Measurements from ENCODE around the gene N4BP3. TPM values are rescaled to one million over a fixed set of nuclear protein-coding genes. Genes with fewer than 3 reads are reported as not detected.

N4BP3 gene
- total and polyA plus RNA-seq, 2 of the 13 experiments (the other 11 are each of a cell fraction or from before 2014, with no cell fraction given) = 0.13 TPM; not detected in 1

DNA sequence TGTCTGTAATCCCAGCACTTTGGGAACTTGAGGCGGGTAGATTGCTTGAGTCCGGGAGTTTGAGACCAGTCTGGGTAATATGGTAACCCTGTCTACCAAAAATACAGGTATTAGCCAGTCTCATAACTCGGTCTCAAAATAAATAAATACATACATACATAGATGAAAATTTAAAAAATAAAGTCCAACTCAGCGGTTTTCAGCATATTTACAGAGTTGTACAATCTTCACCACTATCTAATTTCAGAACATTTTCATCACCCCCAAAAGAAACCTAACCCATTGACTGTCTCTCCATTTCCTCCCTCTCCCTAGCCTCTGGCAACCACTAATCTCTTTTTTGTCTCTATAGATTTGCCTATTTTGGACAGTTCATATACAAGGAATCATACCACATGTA, 28.2 kb downstream of the N4BP3 start:
- ChIA-PET CTCF (ENCODE audit: low intra/inter-chr PET ratio, low total read pairs) (no interaction called here), POLR2A (interaction anchor here (1.1 kb wide), 1 partner anchor 12 kb away, joined by 4 read pairs; the partner anchor contains the start of gene NHP2)
- ATAC-seq (no peak), DNase-seq (ENCODE audit: low spot score) (no peak), FAIRE-seq (no peak)
- peaks cover 15 to 31% of the 10 kb centered on the region in 2 experiments for H3K36me3 ChIP-seq (replicated peaks in 1 of 2; ENCODE audit: control insufficient read depth in 1 of 2, insufficient read depth in 2 of 2, low read length in 2 of 2)
- H3K27me3 ChIP-seq (ENCODE audit: control insufficient read depth in 1 of 2, insufficient read depth in 2 of 2, low read length in 2 of 2) = no peaks in the 10 kb centered on the region
- 97% methylated on average over 4 of the region's 4 CpGs for WGBS (ENCODE audit: low lambda C conversion rate)
- no peak overlapping the region for H3K27ac ChIP-seq (ENCODE audit: extremely low read length, insufficient read depth, low read length)
- peaks cover 3% of the 10 kb centered on the region; the same call in 1 of the 2 replicates for H4K20me1 ChIP-seq (ENCODE audit: insufficient read depth, low read length)
- no peak overlapping the region for H3K9ac ChIP-seq (ENCODE audit: insufficient read depth, low read depth, low read length)
- TF ChIP-seq PATZ1 (CRISPR knock-in tag; IDR thresholded peaks at IDR 0.05) (no peak), ASH2L (IDR thresholded peaks at IDR 0.05; ENCODE audit: insufficient read length, low read depth, low read length) (no peak), ZNF12 (CRISPR knock-in tag; IDR thresholded peaks at IDR 0.05) (no peak), ZNF749 (CRISPR knock-in tag; IDR thresholded peaks at IDR 0.05; ENCODE audit: borderline replicate concordance) (no peak)
- TF ChIP-seq, protein P1, sequence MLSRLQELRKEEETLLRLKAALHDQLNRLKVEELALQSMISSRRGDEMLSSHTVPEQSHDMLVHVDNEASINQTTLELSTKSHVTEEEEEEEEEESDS (CRISPR knock-in tag; IDR thresholded peaks at IDR 0.05; ENCODE audit: borderline replicate concordance) = no peak
- no TSS peak for BruUV-seq (replicated peaks)
- intact Hi-C loops (cut with micrococcal nuclease; ENCODE audit: unreplicated experiment) (no loop called here), in situ Hi-C loops (cut with HindIII; ENCODE audit: extremely low pct_ligation_motif_present, low pct_unique_long_range_greater_than_20kb) (no loop called here)
- H2AFZ ChIP-seq (ENCODE audit: low read length) = no peak overlapping the region
- H3K79me2 ChIP-seq (ENCODE audit: insufficient read depth, low read length) = no peaks in the 10 kb centered on the region
- H3K4me1 ChIP-seq (ENCODE audit: insufficient read depth, low read length) = no peaks in the 10 kb centered on the region
- H3K4me2 ChIP-seq (ENCODE audit: low read depth, low read length) = no peak overlapping the region
- H3K4me3 ChIP-seq (replicated peaks in 1 of 3; ENCODE audit: insufficient read depth in 1 of 3, low read depth in 2 of 3, low read length in 3 of 3) = no peak overlapping the region
- H3K9me3 ChIP-seq (ENCODE audit: low read length) = no peaks in the 10 kb centered on the region

GRCh38 chr5:178142642-178143041, 29.3 kb downstream of the N4BP3 start:
- in situ Hi-C loops (cut with HindIII; ENCODE audit: extremely low pct_ligation_motif_present, low pct_unique_long_range_greater_than_20kb) = no loop called here
- Histone ChIP-seq H4K20me1 (ENCODE audit: insufficient read depth, low read length) (peaks cover 3% of the 10 kb centered on the region; the same call in 1 of the 2 replicates), H3K4me2 (ENCODE audit: low read depth, low read length) (no peak overlapping the region), H3K9me3 (ENCODE audit: low read length) (no peaks in the 10 kb centered on the region), H3K4me1 (ENCODE audit: insufficient read depth, low read length) (no peaks in the 10 kb centered on the region), H3K27ac (ENCODE audit: extremely low read length, insufficient read depth, low read length) (no peak overlapping the region), H3K36me3 (replicated peaks in 1 of 2; ENCODE audit: control insufficient read depth in 1 of 2, insufficient read depth in 2 of 2, low read length in 2 of 2) (peaks cover 21 to 42% of the 10 kb centered on the region in 2 experiments), H2AFZ (ENCODE audit: low read length) (no peak overlapping the region), H3K79me2 (ENCODE audit: insufficient read depth, low read length) (no peaks in the 10 kb centered on the region), H3K27me3 (ENCODE audit: control insufficient read depth in 1 of 2, insufficient read depth in 2 of 2, low read length in 2 of 2) (no peaks in the 10 kb centered on the region), H3K9ac (ENCODE audit: insufficient read depth, low read depth, low read length) (no peak overlapping the region), H3K4me3 (replicated peaks in 1 of 3; ENCODE audit: insufficient read depth in 1 of 3, low read depth in 2 of 3, low read length in 3 of 3) (no peak overlapping the region)
- FAIRE-seq (no peak), ATAC-seq (no peak), DNase-seq (ENCODE audit: low spot score) (no peak)
- 94% methylated on average over 20 of the region's 20 CpGs for WGBS (ENCODE audit: low lambda C conversion rate)
- ChIA-PET CTCF (ENCODE audit: low intra/inter-chr PET ratio, low total read pairs) (no interaction called here), POLR2A (no interaction called here)
- intact Hi-C loops (cut with micrococcal nuclease; ENCODE audit: unreplicated experiment) = no loop called here
- no TSS peak for BruUV-seq (replicated peaks)
- TF ChIP-seq HNRNPLL (IDR thresholded peaks at IDR 0.05; ENCODE audit: low read depth, low read length, poor library complexity, severe bottlenecking) (no peak), ZNF772 (CRISPR knock-in tag; IDR thresholded peaks at IDR 0.05) (no peak), ZNF10 (CRISPR knock-in tag; IDR thresholded peaks at IDR 0.05; ENCODE audit: borderline replicate concordance, low read depth) (no peak), KMT2A (CRISPR knock-in tag; IDR thresholded peaks at IDR 0.05) (no peak), ZNF382 (CRISPR knock-in tag; IDR thresholded peaks at IDR 0.05; ENCODE audit: borderline replicate concordance) (no peak), ZNF781 (CRISPR knock-in tag; IDR thresholded peaks at IDR 0.05; ENCODE audit: borderline replicate concordance, not compliant biosample characterization) (no peak), RFX3 (CRISPR knock-in tag; IDR thresholded peaks at IDR 0.05) (no peak), SALL1 (CRISPR knock-in tag; IDR thresholded peaks at IDR 0.05) (no peak), GFI1 (CRISPR knock-in tag; IDR thresholded peaks at IDR 0.05; ENCODE audit: borderline replicate concordance) (no peak), RAD51 (IDR thresholded peaks at IDR 0.05; ENCODE audit: borderline replicate concordance) (no peak), CBX2 (IDR thresholded peaks at IDR 0.05; ENCODE audit: low read depth, low read length) (no peak), CBX2 (CRISPR knock-in tag; IDR thresholded peaks at IDR 0.05; ENCODE audit: low read depth) (no peak), POGZ (CRISPR knock-in tag; IDR thresholded peaks at IDR 0.05) (no peak), SATB2 (CRISPR knock-in tag; IDR thresholded peaks at IDR 0.05) (no peak), ZSCAN9 (CRISPR knock-in tag; IDR thresholded peaks at IDR 0.05; ENCODE audit: borderline replicate concordance) (no peak)
